HG03159 (cell line): ENCODE measurements around the gene PHC3.
A peak's percentile ranks its signal among the peaks of the same experiment; 100 is the strongest.
"Not testable (repeated sequence)": the region's sequence is repeated elsewhere in the genome, so short reads cannot be mapped to it uniquely, and the experiment has no call there.

ENCODE experiments used
- ATAC-seq: cut with Tn5 transposase; IDR thresholded peaks from one replicate; pipeline ENCODE4 v1.9.1; 2021; ENCODE audit warnings: mild to moderate bottlenecking, moderate library complexity; ENCODE audit not compliant: unreplicated experiment

Gene PHC3

GRCh38 chr3:170195759-170196158, 14.2 kb upstream of the PHC3 start:
- not testable (repeated sequence) for ATAC-seq

- peak; percentile 25 for ATAC-seq
Measured at GRCh38 chr3:170189398-170190256, 8.1 kb upstream of the PHC3 start.

GRCh38 chr3:170180079-170180907, 1.2 kb downstream of the PHC3 start:
- peak; percentile 27 for ATAC-seq

GRCh38 chr3:170179432-170179831, 2.1 kb downstream of the PHC3 start:
- no peak for ATAC-seq

GRCh38 chr3:170178651-170179050, 2.9 kb downstream of the PHC3 start:
- no peak for ATAC-seq

- ATAC-seq = peak; percentile 83
Measured at GRCh38 chr3:170171563-170171962, 10.0 kb downstream of the PHC3 start.

- ATAC-seq = no peak
Measured at GRCh38 chr3:170164717-170165116, 16.8 kb downstream of the PHC3 start.

- no peak for ATAC-seq
Measured at GRCh38 chr3:170163956-170164645, 17.4 kb downstream of the PHC3 start.

GRCh38 chr3:170162630-170163029, 18.9 kb downstream of the PHC3 start:
- ATAC-seq = no peak

GRCh38 chr3:170162052-170162451, 19.5 kb downstream of the PHC3 start:
- ATAC-seq = no peak

- no peak for ATAC-seq
Measured at GRCh38 chr3:170159933-170160332, 21.6 kb downstream of the PHC3 start.

- ATAC-seq = peak; percentile 47
Measured at GRCh38 chr3:170159459-170159858, 22.1 kb downstream of the PHC3 start.

GRCh38 chr3:170155604-170156003, 25.9 kb downstream of the PHC3 start:
- ATAC-seq = no peak

GRCh38 chr3:170154569-170155143, 26.9 kb downstream of the PHC3 start:
- peak; percentile 83 for ATAC-seq

GRCh38 chr3:170154084-170154483, 27.4 kb downstream of the PHC3 start:
- peak; percentile 13 for ATAC-seq

- no peak for ATAC-seq
Measured at GRCh38 chr3:170151536-170151935, 30.0 kb downstream of the PHC3 start.

GRCh38 chr3:170149016-170149415, 32.5 kb downstream of the PHC3 start:
- ATAC-seq = no peak

- no peak for ATAC-seq
Measured at GRCh38 chr3:170145278-170145677, 36.3 kb downstream of the PHC3 start.

- ATAC-seq = peak; percentile 94
Measured at GRCh38 chr3:170144437-170144843, 37.1 kb downstream of the PHC3 start.

- ATAC-seq = no peak
Measured at GRCh38 chr3:170142373-170142772, 39.2 kb downstream of the PHC3 start.

GRCh38 chr3:170137986-170138385, 43.5 kb downstream of the PHC3 start:
- ATAC-seq = no peak
